ENCODE data around the gene EPN1.

- TF ChIP-seq CTCF (IDR thresholded peaks at IDR 0.05) (no peak), POLR2A (IDR thresholded peaks at IDR 0.05) (no peak), POLR2AphosphoS5 (IDR thresholded peaks at IDR 0.05) (no peak)
These were observed 2.6 kb upstream of the EPN1 start for GRCh38 chr19:55672418-55672817.
